ENCODE results near the gene EEIG1.

DNA sequence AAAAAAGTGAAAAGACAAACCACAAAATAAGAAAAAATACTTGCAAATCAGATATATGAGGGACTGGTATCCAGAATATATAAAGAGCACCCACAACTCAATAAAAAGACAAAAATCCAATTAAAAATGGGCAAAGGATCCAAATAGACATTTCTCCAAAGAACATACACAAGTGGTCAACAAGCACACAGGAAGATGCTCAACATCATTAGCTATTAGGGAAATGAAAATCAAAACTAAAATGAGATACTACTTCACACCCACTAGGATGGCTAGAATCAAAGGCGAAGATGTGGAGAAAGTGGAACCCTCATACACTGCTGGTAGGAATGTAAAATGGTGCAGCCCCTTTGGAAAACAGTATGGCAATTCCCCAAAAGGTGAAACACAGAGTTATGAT is 22.1 kb downstream of the EEIG1 start:
- TF ChIP-seq, protein P1, sequence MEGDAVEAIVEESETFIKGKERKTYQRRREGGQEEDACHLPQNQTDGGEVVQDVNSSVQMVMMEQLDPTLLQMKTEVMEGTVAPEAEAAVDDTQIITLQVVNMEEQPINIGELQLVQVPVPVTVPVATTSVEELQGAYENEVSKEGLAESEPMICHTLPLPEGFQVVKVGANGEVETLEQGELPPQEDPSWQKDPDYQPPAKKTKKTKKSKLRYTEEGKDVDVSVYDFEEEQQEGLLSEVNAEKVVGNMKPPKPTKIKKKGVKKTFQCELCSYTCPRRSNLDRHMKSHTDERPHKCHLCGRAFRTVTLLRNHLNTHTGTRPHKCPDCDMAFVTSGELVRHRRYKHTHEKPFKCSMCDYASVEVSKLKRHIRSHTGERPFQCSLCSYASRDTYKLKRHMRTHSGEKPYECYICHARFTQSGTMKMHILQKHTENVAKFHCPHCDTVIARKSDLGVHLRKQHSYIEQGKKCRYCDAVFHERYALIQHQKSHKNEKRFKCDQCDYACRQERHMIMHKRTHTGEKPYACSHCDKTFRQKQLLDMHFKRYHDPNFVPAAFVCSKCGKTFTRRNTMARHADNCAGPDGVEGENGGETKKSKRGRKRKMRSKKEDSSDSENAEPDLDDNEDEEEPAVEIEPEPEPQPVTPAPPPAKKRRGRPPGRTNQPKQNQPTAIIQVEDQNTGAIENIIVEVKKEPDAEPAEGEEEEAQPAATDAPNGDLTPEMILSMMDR (IDR thresholded peaks at IDR 0.05) = no peak
- TF ChIP-seq EP300 (IDR thresholded peaks at IDR 0.05) (no peak), POLR2A (IDR thresholded peaks at IDR 0.05) (no peak)

Data from tibial nerve (tissue), 4 donors.